ENCODE measurements around the gene OPRD1. TPM values are rescaled to one million over a fixed set of nuclear protein-coding genes. Genes with fewer than 3 reads are reported as not detected.
A peak's percentile ranks its signal among the peaks of the same experiment; 100 is the strongest.

OPRD1 gene
- polyA plus RNA-seq, 1 of the 3 experiments (the other 2 are of a cell fraction) = 0.07 TPM

DNA sequence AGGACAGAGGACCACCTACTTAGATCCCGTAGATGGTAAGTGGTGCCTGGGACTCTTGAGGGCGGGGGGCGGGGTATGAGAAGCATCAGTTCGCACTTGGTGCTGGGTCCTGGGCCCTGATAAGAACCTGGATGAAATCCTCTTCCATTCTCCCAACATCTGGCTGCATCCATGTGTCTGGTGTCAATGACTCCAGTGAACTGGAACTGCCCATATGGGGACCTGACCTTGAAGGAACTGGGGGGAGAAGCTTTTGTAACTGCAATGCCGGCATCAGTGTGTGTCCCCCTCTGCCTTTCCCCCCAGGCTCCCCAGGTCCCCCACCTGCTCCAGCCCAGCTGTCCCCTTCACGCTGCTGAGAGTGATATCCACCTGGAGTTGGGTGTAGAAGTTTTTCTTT lies 52.7 kb downstream of the OPRD1 start:
- Histone ChIP-seq H3K4me2 (no peak overlapping the region), H3K9me3 (no peaks in the 10 kb centered on the region), H3F3A (replicated peaks; ENCODE audit: insufficient read depth) (no peaks in the 10 kb centered on the region), H3K9me2 (no peaks in the 10 kb centered on the region), H3K27me3 (ENCODE audit: insufficient read depth) (no peaks in the 10 kb centered on the region), H3K36me3 (replicated peaks in 1 of 2; ENCODE audit: control insufficient read depth in 1 of 2, insufficient read depth in 2 of 2, low read length in 1 of 2) (no peaks in the 10 kb centered on the region), H3K4me3 (ENCODE audit: low read depth in 2 of 2, low read length in 1 of 2) (no peak overlapping the region), H2AFZ (ENCODE audit: low read depth) (no peak overlapping the region), H3K27ac (ENCODE audit: low read depth in 2 of 2, low read length in 1 of 2) (no peak overlapping the region), H3K9ac (no peak overlapping the region), H4K20me1 (ENCODE audit: insufficient read depth) (no peaks in the 10 kb centered on the region), H3K4me1 (ENCODE audit: control insufficient read depth in 1 of 2, insufficient read depth in 2 of 2, low read depth in 1 of 2, low read length in 1 of 2) (peaks cover 3 to 4% of the 10 kb centered on the region in 2 experiments; a peak in 1 of 4 replicates), H3K79me2 (ENCODE audit: insufficient read depth) (no peaks in the 10 kb centered on the region)
- TF ChIP-seq RXRA (IDR thresholded peaks at IDR 0.05; ENCODE audit: borderline replicate concordance, low read depth) = no peak
- TF ChIP-seq FOXM1 (IDR thresholded peaks at IDR 0.05; ENCODE audit: low read depth) = no peak
- no peak for TF ChIP-seq POLR2AphosphoS5 (IDR thresholded peaks at IDR 0.05; ENCODE audit: low read depth, low read length)
- TF ChIP-seq, protein P1, sequence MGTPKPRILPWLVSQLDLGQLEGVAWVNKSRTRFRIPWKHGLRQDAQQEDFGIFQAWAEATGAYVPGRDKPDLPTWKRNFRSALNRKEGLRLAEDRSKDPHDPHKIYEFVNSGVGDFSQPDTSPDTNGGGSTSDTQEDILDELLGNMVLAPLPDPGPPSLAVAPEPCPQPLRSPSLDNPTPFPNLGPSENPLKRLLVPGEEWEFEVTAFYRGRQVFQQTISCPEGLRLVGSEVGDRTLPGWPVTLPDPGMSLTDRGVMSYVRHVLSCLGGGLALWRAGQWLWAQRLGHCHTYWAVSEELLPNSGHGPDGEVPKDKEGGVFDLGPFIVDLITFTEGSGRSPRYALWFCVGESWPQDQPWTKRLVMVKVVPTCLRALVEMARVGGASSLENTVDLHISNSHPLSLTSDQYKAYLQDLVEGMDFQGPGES (IDR thresholded peaks at IDR 0.05; ENCODE audit: low read depth, low read length) = no peak
- TF ChIP-seq, protein P2, sequence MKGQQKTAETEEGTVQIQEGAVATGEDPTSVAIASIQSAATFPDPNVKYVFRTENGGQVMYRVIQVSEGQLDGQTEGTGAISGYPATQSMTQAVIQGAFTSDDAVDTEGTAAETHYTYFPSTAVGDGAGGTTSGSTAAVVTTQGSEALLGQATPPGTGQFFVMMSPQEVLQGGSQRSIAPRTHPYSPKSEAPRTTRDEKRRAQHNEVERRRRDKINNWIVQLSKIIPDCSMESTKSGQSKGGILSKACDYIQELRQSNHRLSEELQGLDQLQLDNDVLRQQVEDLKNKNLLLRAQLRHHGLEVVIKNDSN (IDR thresholded peaks at IDR 0.05; ENCODE audit: borderline replicate concordance, low read depth) = no peak
- no peak for TF ChIP-seq CHD2 (IDR thresholded peaks at IDR 0.05; ENCODE audit: low read length, partially characterized antibody)
- no peak for TF ChIP-seq MXI1 (IDR thresholded peaks at IDR 0.05; ENCODE audit: low read depth, low read length)
- no peak for TF ChIP-seq JUND (IDR thresholded peaks at IDR 0.05)
- no peak for TF ChIP-seq ELF1 (IDR thresholded peaks at IDR 0.05)
- no peak for TF ChIP-seq FOSL2 (IDR thresholded peaks at IDR 0.05; ENCODE audit: borderline replicate concordance, low read depth)
- TF ChIP-seq, protein P3, sequence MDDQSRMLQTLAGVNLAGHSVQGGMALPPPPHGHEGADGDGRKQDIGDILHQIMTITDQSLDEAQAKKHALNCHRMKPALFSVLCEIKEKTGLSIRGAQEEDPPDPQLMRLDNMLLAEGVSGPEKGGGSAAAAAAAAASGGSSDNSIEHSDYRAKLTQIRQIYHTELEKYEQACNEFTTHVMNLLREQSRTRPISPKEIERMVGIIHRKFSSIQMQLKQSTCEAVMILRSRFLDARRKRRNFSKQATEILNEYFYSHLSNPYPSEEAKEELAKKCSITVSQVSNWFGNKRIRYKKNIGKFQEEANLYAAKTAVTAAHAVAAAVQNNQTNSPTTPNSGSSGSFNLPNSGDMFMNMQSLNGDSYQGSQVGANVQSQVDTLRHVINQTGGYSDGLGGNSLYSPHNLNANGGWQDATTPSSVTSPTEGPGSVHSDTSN (IDR thresholded peaks at IDR 0.05) = no peak
- TF ChIP-seq NFIC (IDR thresholded peaks at IDR 0.05; ENCODE audit: borderline replicate concordance) = no peak
- no peak for TF ChIP-seq EZH2phosphoT487 (IDR thresholded peaks at IDR 0.05; ENCODE audit: borderline replicate concordance, low read depth)
- TF ChIP-seq, protein P4, sequence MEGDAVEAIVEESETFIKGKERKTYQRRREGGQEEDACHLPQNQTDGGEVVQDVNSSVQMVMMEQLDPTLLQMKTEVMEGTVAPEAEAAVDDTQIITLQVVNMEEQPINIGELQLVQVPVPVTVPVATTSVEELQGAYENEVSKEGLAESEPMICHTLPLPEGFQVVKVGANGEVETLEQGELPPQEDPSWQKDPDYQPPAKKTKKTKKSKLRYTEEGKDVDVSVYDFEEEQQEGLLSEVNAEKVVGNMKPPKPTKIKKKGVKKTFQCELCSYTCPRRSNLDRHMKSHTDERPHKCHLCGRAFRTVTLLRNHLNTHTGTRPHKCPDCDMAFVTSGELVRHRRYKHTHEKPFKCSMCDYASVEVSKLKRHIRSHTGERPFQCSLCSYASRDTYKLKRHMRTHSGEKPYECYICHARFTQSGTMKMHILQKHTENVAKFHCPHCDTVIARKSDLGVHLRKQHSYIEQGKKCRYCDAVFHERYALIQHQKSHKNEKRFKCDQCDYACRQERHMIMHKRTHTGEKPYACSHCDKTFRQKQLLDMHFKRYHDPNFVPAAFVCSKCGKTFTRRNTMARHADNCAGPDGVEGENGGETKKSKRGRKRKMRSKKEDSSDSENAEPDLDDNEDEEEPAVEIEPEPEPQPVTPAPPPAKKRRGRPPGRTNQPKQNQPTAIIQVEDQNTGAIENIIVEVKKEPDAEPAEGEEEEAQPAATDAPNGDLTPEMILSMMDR (IDR thresholded peaks at IDR 0.05) = no peak
- TF ChIP-seq, protein P5, sequence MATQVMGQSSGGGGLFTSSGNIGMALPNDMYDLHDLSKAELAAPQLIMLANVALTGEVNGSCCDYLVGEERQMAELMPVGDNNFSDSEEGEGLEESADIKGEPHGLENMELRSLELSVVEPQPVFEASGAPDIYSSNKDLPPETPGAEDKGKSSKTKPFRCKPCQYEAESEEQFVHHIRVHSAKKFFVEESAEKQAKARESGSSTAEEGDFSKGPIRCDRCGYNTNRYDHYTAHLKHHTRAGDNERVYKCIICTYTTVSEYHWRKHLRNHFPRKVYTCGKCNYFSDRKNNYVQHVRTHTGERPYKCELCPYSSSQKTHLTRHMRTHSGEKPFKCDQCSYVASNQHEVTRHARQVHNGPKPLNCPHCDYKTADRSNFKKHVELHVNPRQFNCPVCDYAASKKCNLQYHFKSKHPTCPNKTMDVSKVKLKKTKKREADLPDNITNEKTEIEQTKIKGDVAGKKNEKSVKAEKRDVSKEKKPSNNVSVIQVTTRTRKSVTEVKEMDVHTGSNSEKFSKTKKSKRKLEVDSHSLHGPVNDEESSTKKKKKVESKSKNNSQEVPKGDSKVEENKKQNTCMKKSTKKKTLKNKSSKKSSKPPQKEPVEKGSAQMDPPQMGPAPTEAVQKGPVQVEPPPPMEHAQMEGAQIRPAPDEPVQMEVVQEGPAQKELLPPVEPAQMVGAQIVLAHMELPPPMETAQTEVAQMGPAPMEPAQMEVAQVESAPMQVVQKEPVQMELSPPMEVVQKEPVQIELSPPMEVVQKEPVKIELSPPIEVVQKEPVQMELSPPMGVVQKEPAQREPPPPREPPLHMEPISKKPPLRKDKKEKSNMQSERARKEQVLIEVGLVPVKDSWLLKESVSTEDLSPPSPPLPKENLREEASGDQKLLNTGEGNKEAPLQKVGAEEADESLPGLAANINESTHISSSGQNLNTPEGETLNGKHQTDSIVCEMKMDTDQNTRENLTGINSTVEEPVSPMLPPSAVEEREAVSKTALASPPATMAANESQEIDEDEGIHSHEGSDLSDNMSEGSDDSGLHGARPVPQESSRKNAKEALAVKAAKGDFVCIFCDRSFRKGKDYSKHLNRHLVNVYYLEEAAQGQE (IDR thresholded peaks at IDR 0.05; ENCODE audit: low read depth, low read length) = no peak
- no peak for TF ChIP-seq FOXJ3 (CRISPR knock-in tag; IDR thresholded peaks at IDR 0.05)
- TF ChIP-seq, protein P6, sequence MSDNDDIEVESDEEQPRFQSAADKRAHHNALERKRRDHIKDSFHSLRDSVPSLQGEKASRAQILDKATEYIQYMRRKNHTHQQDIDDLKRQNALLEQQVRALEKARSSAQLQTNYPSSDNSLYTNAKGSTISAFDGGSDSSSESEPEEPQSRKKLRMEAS (IDR thresholded peaks at IDR 0.05; ENCODE audit: low read depth) = no peak
- no peak for TF ChIP-seq TEAD4 (IDR thresholded peaks at IDR 0.05; ENCODE audit: borderline replicate concordance, insufficient read depth)
- TF ChIP-seq, protein P7, sequence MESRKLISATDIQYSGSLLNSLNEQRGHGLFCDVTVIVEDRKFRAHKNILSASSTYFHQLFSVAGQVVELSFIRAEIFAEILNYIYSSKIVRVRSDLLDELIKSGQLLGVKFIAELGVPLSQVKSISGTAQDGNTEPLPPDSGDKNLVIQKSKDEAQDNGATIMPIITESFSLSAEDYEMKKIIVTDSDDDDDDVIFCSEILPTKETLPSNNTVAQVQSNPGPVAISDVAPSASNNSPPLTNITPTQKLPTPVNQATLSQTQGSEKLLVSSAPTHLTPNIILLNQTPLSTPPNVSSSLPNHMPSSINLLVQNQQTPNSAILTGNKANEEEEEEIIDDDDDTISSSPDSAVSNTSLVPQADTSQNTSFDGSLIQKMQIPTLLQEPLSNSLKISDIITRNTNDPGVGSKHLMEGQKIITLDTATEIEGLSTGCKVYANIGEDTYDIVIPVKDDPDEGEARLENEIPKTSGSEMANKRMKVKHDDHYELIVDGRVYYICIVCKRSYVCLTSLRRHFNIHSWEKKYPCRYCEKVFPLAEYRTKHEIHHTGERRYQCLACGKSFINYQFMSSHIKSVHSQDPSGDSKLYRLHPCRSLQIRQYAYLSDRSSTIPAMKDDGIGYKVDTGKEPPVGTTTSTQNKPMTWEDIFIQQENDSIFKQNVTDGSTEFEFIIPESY (IDR thresholded peaks at IDR 0.05; ENCODE audit: borderline replicate concordance, low read depth) = no peak
- no peak for TF ChIP-seq SMC3 (IDR thresholded peaks at IDR 0.05; ENCODE audit: low read depth, low read length)
- 60% methylated on average over 6 of the region's 6 CpGs for WGBS (ENCODE audit: low lambda C conversion rate)
- POLR2A ChIA-PET = no interaction called here
- peak; percentile 66 for DNase-seq
- CTCF ChIA-PET = interaction anchor here (1.0 to 22.5 kb wide), 3 partner anchors 12 to 76 kb away, joined by 5 to 894 read pairs (median 84); no protein-coding TSS in a partner anchor
